ENCODE data around the gene LYPD3.

GRCh38 chr19:43469160-43469480 is 3.7 kb upstream of the LYPD3 start:
- TF ChIP-seq CTCF (IDR thresholded peaks at IDR 0.05; ENCODE audit: extremely low read depth in 1 of 2, insufficient read depth in 1 of 2, low read depth in 1 of 2, low read length in 2 of 2) = no peak
- no peak for TF ChIP-seq POLR2A (IDR thresholded peaks at IDR 0.05; ENCODE audit: low read depth, low read length)
- TF ChIP-seq POLR2AphosphoS5 (IDR thresholded peaks at IDR 0.05; ENCODE audit: insufficient read depth, low read depth, low read length) = no peak
- TF ChIP-seq MYC (IDR thresholded peaks at IDR 0.05; ENCODE audit: low read depth, low read length) = no peak
- TF ChIP-seq JUN (IDR thresholded peaks at IDR 0.05; ENCODE audit: borderline replicate concordance, insufficient read depth, insufficient read length, low read depth) = no peak
- no peak for TF ChIP-seq FOS (IDR thresholded peaks at IDR 0.05; ENCODE audit: borderline replicate concordance, insufficient read depth, low read length)
- TF ChIP-seq GATA2 (IDR thresholded peaks at IDR 0.05; ENCODE audit: insufficient read depth, insufficient read length, low read depth, low read length) = no peak
- no peak for TF ChIP-seq EZH2 (IDR thresholded peaks at IDR 0.05; ENCODE audit: borderline replicate concordance, low read depth, low read length, severe bottlenecking)

All from endothelial cell of umbilical vein (primary cell).